Loucy (cell line): ENCODE results near the gene GAB2.

Source experiments
- H2AFZ ChIP-seq: fragments of 200-600 bp; sonication (generic); 2 replicates; pipeline ENCODE4 v1.6.0; 2016; ENCODE audit warnings: antibody characterized with exemption, mild to moderate bottlenecking, low read length, moderate library complexity
- H3F3A ChIP-seq: fragments of 200-600 bp; 2 replicates; pipeline ENCODE4 v1.6.0; 2016; ENCODE audit warnings: antibody characterized with exemption, low read depth, mild to moderate bottlenecking
- H3K27me3 ChIP-seq: fragments of 200-600 bp; sonication (generic); 2 replicates; pipeline ENCODE4 v1.6.1; 2014; ENCODE audit warnings: low read length, mild to moderate bottlenecking; ENCODE audit not compliant: insufficient read depth, poor library complexity, severe bottlenecking
- H3K36me3 ChIP-seq: fragments of 200-600 bp; sonication (generic); 2 replicates; pipeline ENCODE4 v1.6.1; 2016; ENCODE audit warnings: low read length; ENCODE audit not compliant: insufficient read depth
- H3K4me1 ChIP-seq: fragments of 200-600 bp; sonication (generic); 2 replicates; pipeline ENCODE4 v1.5.1; 2014; ENCODE audit warnings: low read length, mild to moderate bottlenecking; ENCODE audit not compliant: insufficient read depth, poor library complexity, severe bottlenecking
- H3K4me2 ChIP-seq: fragments of 200-600 bp; sonication (generic); 2 replicates; pipeline ENCODE4 v1.6.0; 2014; ENCODE audit warnings: antibody characterized with exemption, low read length, low read depth, mild to moderate bottlenecking; ENCODE audit not compliant: poor library complexity, severe bottlenecking
- H3K4me3 ChIP-seq: fragments of 200-600 bp; sonication (generic); 2 replicates; pipeline ENCODE4 v1.5.1; 2014; ENCODE audit warnings: low read length, mild to moderate bottlenecking, mixed read lengths; ENCODE audit not compliant: poor library complexity, severe bottlenecking
- H3K79me2 ChIP-seq: fragments of 200-600 bp; sonication (generic); 2 replicates; pipeline ENCODE4 v1.6.1; 2014; ENCODE audit warnings: low read length; ENCODE audit not compliant: insufficient read depth
- H3K9ac ChIP-seq: fragments of 200-600 bp; sonication (generic); 2 replicates; pipeline ENCODE4 v1.6.0; 2014; ENCODE audit warnings: mild to moderate bottlenecking, low read depth, low read length, moderate library complexity; ENCODE audit not compliant: poor library complexity, severe bottlenecking
- H3K9me2 ChIP-seq: fragments of 200-600 bp; sonication (generic); replicated peaks from 2 replicates; pipeline ENCODE4 v1.6.1; 2016; ENCODE audit warnings: low read depth, low read length, mixed read lengths
- H3K9me3 ChIP-seq: fragments of 200-600 bp; sonication (generic); 2 replicates; pipeline ENCODE4 v1.6.1; 2014; ENCODE audit warnings: mild to moderate bottlenecking, antibody characterized with exemption, low read length, low read depth; ENCODE audit not compliant: insufficient read depth
- H4K20me1 ChIP-seq: fragments of 200-600 bp; sonication (generic); 2 replicates; pipeline ENCODE4 v1.6.0; 2014; ENCODE audit warnings: antibody characterized with exemption, low read length, mild to moderate bottlenecking; ENCODE audit not compliant: insufficient read depth, poor library complexity, severe bottlenecking
- EZH2phosphoT487 ChIP-seq: fragments of 200-600 bp; IDR thresholded peaks from 2 replicates; pipeline ENCODE4 v1.6.1; 2018; ENCODE audit warnings: antibody characterized with exemption, mild to moderate bottlenecking, moderate library complexity, borderline replicate concordance
- TF ChIP-seq, protein P1 (sequence below): fragments of 200-600 bp; sonication (generic); conservative IDR thresholded peaks from 2 replicates; pipeline ENCODE4 v1.5.1; 2014; ENCODE audit warnings: mild to moderate bottlenecking, antibody characterized with exemption, low read length

GAB2 gene

DNA sequence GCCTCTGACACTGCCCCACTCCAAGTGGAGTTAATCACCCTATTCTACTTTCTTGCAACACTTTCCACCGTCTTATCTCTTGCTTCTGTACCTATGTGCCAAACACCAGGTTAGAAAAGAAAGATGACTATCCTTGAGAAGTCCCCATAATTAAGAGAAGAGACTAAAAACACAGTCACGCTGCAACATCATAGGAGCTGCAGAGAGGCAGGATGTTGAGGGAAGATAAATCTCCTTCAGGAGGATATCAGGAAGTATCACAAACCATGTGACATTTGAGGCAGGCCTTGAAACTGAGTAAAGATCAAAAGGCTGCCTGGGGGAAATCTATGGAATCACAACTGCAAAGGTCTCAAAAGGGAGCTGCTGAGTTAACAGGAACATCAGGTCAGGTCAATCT lies 24.8 kb downstream of the GAB2 start:
- Histone ChIP-seq H3K9me3 (no peaks in the 10 kb centered on the region), H3K9ac (no peak overlapping the region), H3K79me2 (no peaks in the 10 kb centered on the region), H3K9me2 (no peaks in the 10 kb centered on the region), H4K20me1 (no peaks in the 10 kb centered on the region), H3K4me1 (peaks cover 18% of the 10 kb centered on the region), H3K36me3 (no peaks in the 10 kb centered on the region), H3K4me3 (no peak overlapping the region), H3F3A (no peaks in the 10 kb centered on the region), H3K4me2 (peak overlapping the region; percentile 24), H3K27me3 (no peaks in the 10 kb centered on the region), H2AFZ (peak overlapping the region; percentile 16; the same call in 1 of the 2 replicates)
- TF ChIP-seq, protein P1, sequence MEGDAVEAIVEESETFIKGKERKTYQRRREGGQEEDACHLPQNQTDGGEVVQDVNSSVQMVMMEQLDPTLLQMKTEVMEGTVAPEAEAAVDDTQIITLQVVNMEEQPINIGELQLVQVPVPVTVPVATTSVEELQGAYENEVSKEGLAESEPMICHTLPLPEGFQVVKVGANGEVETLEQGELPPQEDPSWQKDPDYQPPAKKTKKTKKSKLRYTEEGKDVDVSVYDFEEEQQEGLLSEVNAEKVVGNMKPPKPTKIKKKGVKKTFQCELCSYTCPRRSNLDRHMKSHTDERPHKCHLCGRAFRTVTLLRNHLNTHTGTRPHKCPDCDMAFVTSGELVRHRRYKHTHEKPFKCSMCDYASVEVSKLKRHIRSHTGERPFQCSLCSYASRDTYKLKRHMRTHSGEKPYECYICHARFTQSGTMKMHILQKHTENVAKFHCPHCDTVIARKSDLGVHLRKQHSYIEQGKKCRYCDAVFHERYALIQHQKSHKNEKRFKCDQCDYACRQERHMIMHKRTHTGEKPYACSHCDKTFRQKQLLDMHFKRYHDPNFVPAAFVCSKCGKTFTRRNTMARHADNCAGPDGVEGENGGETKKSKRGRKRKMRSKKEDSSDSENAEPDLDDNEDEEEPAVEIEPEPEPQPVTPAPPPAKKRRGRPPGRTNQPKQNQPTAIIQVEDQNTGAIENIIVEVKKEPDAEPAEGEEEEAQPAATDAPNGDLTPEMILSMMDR: no peak
- TF ChIP-seq EZH2phosphoT487: no peak

DNA sequence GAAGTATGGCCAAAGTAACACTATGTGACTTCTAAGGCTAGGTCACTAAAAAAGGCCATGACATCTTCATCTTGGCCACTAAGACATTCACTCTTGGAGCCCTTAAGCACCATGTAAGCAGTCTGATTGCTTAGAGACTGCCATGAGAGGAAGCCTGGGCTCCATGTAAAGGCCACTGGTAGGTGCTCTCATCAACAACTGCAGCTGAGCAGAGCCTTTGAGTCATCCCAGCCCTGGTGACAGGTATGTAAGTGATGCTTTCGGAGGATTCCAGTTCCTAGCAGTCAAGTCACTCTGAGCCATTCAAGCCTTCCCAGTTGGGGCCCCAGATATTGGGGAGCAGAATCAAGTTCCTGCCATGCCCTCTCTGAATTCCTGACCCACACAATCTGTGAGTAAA lies 26.2 kb downstream of the GAB2 start:
- Histone ChIP-seq H3K4me2 (no peak overlapping the region), H3K27me3 (no peaks in the 10 kb centered on the region), H3F3A (no peaks in the 10 kb centered on the region), H3K36me3 (no peaks in the 10 kb centered on the region), H2AFZ (no peak overlapping the region), H3K9me2 (no peaks in the 10 kb centered on the region), H3K4me1 (peaks cover 10% of the 10 kb centered on the region), H3K9me3 (no peaks in the 10 kb centered on the region), H3K4me3 (no peak overlapping the region), H4K20me1 (no peaks in the 10 kb centered on the region), H3K9ac (no peak overlapping the region), H3K79me2 (no peaks in the 10 kb centered on the region)
- no peak for TF ChIP-seq EZH2phosphoT487
- TF ChIP-seq, protein P1: no peak

DNA sequence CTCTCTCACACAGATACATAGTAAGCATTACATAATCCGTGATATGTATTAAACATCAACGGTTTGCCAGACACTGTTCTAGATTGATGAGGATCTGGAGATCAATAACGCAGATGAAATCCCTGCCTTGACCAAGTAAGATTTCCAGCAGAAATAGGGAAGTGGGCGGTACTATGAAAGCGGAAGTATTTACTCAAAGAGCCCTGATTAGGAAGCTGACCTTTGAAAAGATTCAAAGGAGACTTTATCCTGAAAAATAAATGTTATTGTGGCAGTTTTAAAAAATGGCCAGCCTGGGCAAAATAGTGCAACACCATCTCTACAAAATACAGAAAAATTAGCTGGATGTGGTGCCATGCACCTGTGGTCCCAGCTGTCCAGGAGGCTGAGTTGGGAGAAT lies 26.8 kb downstream of the GAB2 start:
- TF ChIP-seq EZH2phosphoT487: no peak
- TF ChIP-seq, protein P1: no peak
- Histone ChIP-seq H3F3A (no peaks in the 10 kb centered on the region), H3K4me1 (peaks cover 10% of the 10 kb centered on the region), H3K9me2 (no peaks in the 10 kb centered on the region), H3K4me3 (no peak overlapping the region), H3K9ac (no peak overlapping the region), H4K20me1 (no peaks in the 10 kb centered on the region), H3K4me2 (no peak overlapping the region), H3K79me2 (no peaks in the 10 kb centered on the region), H3K36me3 (no peaks in the 10 kb centered on the region), H3K27me3 (no peaks in the 10 kb centered on the region), H2AFZ (no peak overlapping the region), H3K9me3 (no peaks in the 10 kb centered on the region)
